ENCODE measurements around the gene LRRC25.
A peak's percentile ranks its signal among the peaks of the same experiment; 100 is the strongest.

LRRC25 gene

GRCh38 chr19:18385675-18386542, 11.5 kb downstream of the LRRC25 start, which contains the start of gene GDF15:
Gene GDF15, plus strand, starts transcription at chr19:18386158. Its CDS starts 32 bp downstream, at chr19:18386190.
- TF ChIP-seq RAD21 (IDR thresholded peaks at IDR 0.05; ENCODE audit: low read depth), result peak; percentile 51
- 0 out of 2 replicates have a peak, but pooled peaks have one; percentile 24 for TF ChIP-seq ZBTB7A (IDR thresholded peaks at IDR 0.05; ENCODE audit: low read depth)
- no peak for TF ChIP-seq TCF12 (IDR thresholded peaks at IDR 0.05; ENCODE audit: low read depth)
- peak; percentile 28; the same call in 1 of the 2 replicates for TF ChIP-seq EP300 (IDR thresholded peaks at IDR 0.05; ENCODE audit: borderline replicate concordance)

GRCh38 chr19:18385359-18385674, 12.1 kb downstream of the LRRC25 start:
- TF ChIP-seq CREB1 (IDR thresholded peaks at IDR 0.05; ENCODE audit: low read depth) (no peak), ZBTB7A (IDR thresholded peaks at IDR 0.05; ENCODE audit: low read depth) (0 out of 2 replicates have a peak, but pooled peaks have one; percentile 2)

GRCh38 chr19:18384775-18385174, 12.6 kb downstream of the LRRC25 start:
- TF ChIP-seq FOXM1 (IDR thresholded peaks at IDR 0.05; ENCODE audit: borderline replicate concordance, low read depth), result no peak
- TF ChIP-seq CREB1 (IDR thresholded peaks at IDR 0.05; ENCODE audit: low read depth), result no peak
- no peak for TF ChIP-seq USF1 (IDR thresholded peaks at IDR 0.05)
- TF ChIP-seq MAX (IDR thresholded peaks at IDR 0.05), result no peak
- no peak for TF ChIP-seq TAF1 (IDR thresholded peaks at IDR 0.05; ENCODE audit: low read depth)
- no peak for TF ChIP-seq YY1 (IDR thresholded peaks at IDR 0.05; ENCODE audit: low read depth)
- no peak for TF ChIP-seq TCF12 (IDR thresholded peaks at IDR 0.05; ENCODE audit: low read depth)
- no peak for TF ChIP-seq CEBPB (IDR thresholded peaks at IDR 0.05)
- no peak for TF ChIP-seq EGR1 (IDR thresholded peaks at IDR 0.05)
- no peak for TF ChIP-seq REST (IDR thresholded peaks at IDR 0.05; ENCODE audit: low read depth)
- TF ChIP-seq ZBTB7A (IDR thresholded peaks at IDR 0.05; ENCODE audit: low read depth), result no peak

- TF ChIP-seq USF1 (IDR thresholded peaks at IDR 0.05) (no peak), CREB1 (IDR thresholded peaks at IDR 0.05; ENCODE audit: low read depth) (no peak), TAF1 (IDR thresholded peaks at IDR 0.05; ENCODE audit: low read depth) (no peak), ZBTB7A (IDR thresholded peaks at IDR 0.05; ENCODE audit: low read depth) (no peak), CEBPB (IDR thresholded peaks at IDR 0.05) (no peak), NFIC (IDR thresholded peaks at IDR 0.05) (no peak), REST (IDR thresholded peaks at IDR 0.05; ENCODE audit: low read depth) (no peak), MAX (IDR thresholded peaks at IDR 0.05) (no peak), TEAD4 (IDR thresholded peaks at IDR 0.05) (no peak), EP300 (IDR thresholded peaks at IDR 0.05; ENCODE audit: borderline replicate concordance) (no peak), FOXM1 (IDR thresholded peaks at IDR 0.05; ENCODE audit: borderline replicate concordance, low read depth) (no peak), EGR1 (IDR thresholded peaks at IDR 0.05) (no peak), YY1 (IDR thresholded peaks at IDR 0.05; ENCODE audit: low read depth) (no peak), RAD21 (IDR thresholded peaks at IDR 0.05; ENCODE audit: low read depth) (no peak), TCF12 (IDR thresholded peaks at IDR 0.05; ENCODE audit: low read depth) (no peak)
These were observed 16.6 kb downstream of the LRRC25 start for GRCh38 chr19:18380843-18381242.

- TF ChIP-seq TCF12 (IDR thresholded peaks at IDR 0.05; ENCODE audit: low read depth) (peak; percentile 47; the same call in 1 of the 2 replicates), ZBTB7A (IDR thresholded peaks at IDR 0.05; ENCODE audit: low read depth) (no peak), TAF1 (IDR thresholded peaks at IDR 0.05; ENCODE audit: low read depth) (no peak), REST (IDR thresholded peaks at IDR 0.05; ENCODE audit: low read depth) (no peak), NFIC (IDR thresholded peaks at IDR 0.05) (peak; percentile 71), MAX (IDR thresholded peaks at IDR 0.05) (peak; percentile 38; the same call in 1 of the 2 replicates), EP300 (IDR thresholded peaks at IDR 0.05; ENCODE audit: borderline replicate concordance) (peak; percentile 31; the same call in 1 of the 2 replicates)
These were observed 17.3 kb downstream of the LRRC25 start for GRCh38 chr19:18379803-18380747.

All from Ishikawa (cell line).